Panc1 (cell line): ENCODE results near the gene CDK5RAP2. TPM values are rescaled to one million over a fixed set of nuclear protein-coding genes. Genes with fewer than 3 reads are reported as not detected.

Source experiments
- ATAC-seq: fragments of 200-7000 bp; cut with Tn5 transposase; 2 replicates; pipeline ENCODE4 v1.9.1; 2020; ENCODE audit warnings: mild to moderate bottlenecking, moderate library complexity
- BruUV-seq: library from RNA; stranded (reverse); fragments of 400-500 nt; replicated peaks from 2 replicates; lab custom pipeline; 2021; lab: Mats Ljungman, UMichigan
- CTCF ChIA-PET: fragments of 300-600 bp; sonication (Branson Sonifier 250); formaldehyde crosslinking; loops from one replicate; lab custom pipeline; 2022; ENCODE audit warnings: antibody characterized with exemption; lab: Charles Lee
- POLR2A ChIA-PET: fragments of 300-600 bp; sonication (Branson Sonifier 250); formaldehyde crosslinking; loops from one replicate; lab custom pipeline; 2022; ENCODE audit warnings: antibody characterized with exemption; lab: Charles Lee
- DNase-seq: peaks from one replicate; pipeline ENCODE4 v3.0.0-alpha.2; 2010; ENCODE audit warnings: low read depth, low spot score
- H3K27ac ChIP-seq: 2 replicates; pipeline ENCODE4 v1.5.1; 2011; ENCODE audit warnings: mild to moderate bottlenecking, low read length, inconsistent platforms
- H3K27me3 ChIP-seq: fragments of 200-500 bp; sonication (Bioruptor generic); 2 replicates; pipeline ENCODE4 v1.6.0; 2014; ENCODE audit warnings: low read length, inconsistent platforms; ENCODE audit not compliant: control insufficient read depth, insufficient read depth
- H3K36me3 ChIP-seq: fragments of 200-500 bp; sonication (Bioruptor generic); 2 replicates; pipeline ENCODE4 v1.5.1; 2014; ENCODE audit warnings: inconsistent platforms, mild to moderate bottlenecking, low read length, moderate library complexity; ENCODE audit not compliant: control insufficient read depth, insufficient read depth
- H3K4me1 ChIP-seq: 2 replicates; pipeline ENCODE4 v1.5.1; 2011; ENCODE audit warnings: inconsistent platforms, mild to moderate bottlenecking, low read length, moderate library complexity; ENCODE audit not compliant: control insufficient read depth, insufficient read depth
- H3K4me3 ChIP-seq, 2 experiments: 2 replicates each; pipeline ENCODE4 v1.5.1; 2011 to 2012; ENCODE audit warnings: low read depth in 2 of 2, low read length in 2 of 2, mild to moderate bottlenecking in 2 of 2, inconsistent platforms in 1 of 2, moderate library complexity in 1 of 2
- H3K9me3 ChIP-seq: fragments of 200-500 bp; sonication (Bioruptor generic); 2 replicates; pipeline ENCODE4 v1.5.1; 2014; ENCODE audit warnings: low read depth, mild to moderate bottlenecking, inconsistent platforms, low read length, moderate library complexity; ENCODE audit not compliant: control insufficient read depth, insufficient read depth
- POLR2AphosphoS5 ChIP-seq: IDR thresholded peaks from 2 replicates; pipeline ENCODE4 v1.6.1; 2012; ENCODE audit warnings: mild to moderate bottlenecking, low read depth, low read length, moderate library complexity
- SIN3A ChIP-seq: IDR thresholded peaks from 2 replicates; pipeline ENCODE4 v1.6.1; 2012; ENCODE audit warnings: low read depth, mild to moderate bottlenecking, low read length, moderate library complexity, borderline replicate concordance; ENCODE audit not compliant: insufficient read depth
- TCF7L2 ChIP-seq: IDR thresholded peaks from 2 replicates; pipeline ENCODE4 v1.6.1; 2011; ENCODE audit warnings: mild to moderate bottlenecking, low read depth, low read length, inconsistent platforms
- in situ Hi-C: cut with HindIII; loops from 2 replicates; pipeline ENCODE4 v1.10.0; 2016; ENCODE audit warnings: low sequenced_read_pairs, low pct_unique_long_range_greater_than_20kb
- intact Hi-C: fragments of 100-400 bp; cut with micrococcal nuclease; formaldehyde crosslinking; loops from one replicate; pipeline ENCODE4 v1.10.0; 2022; ENCODE audit not compliant: unreplicated experiment
- total RNA-seq: library from RNA; stranded (reverse); gene quantifications from one replicate; pipeline ENCODE4 v1.2.1, GENCODE V29; 2021; ENCODE audit not compliant: unreplicated experiment
- TF ChIP-seq, protein P1 (sequence below), 2 experiments: IDR thresholded peaks; 2 replicates each; pipeline ENCODE4 v1.6.1; 2011 to 2012; ENCODE audit warnings: low read depth in 2 of 2, control low read depth in 1 of 2, low read length in 1 of 2, mild to moderate bottlenecking in 1 of 2, moderate library complexity in 1 of 2; ENCODE audit not compliant: insufficient read depth in 1 of 2
- TF ChIP-seq, protein P2 (sequence below): fragments of 450-650 bp; IDR thresholded peaks from 2 replicates; pipeline ENCODE4 v1.5.1; 2017; ENCODE audit warnings: mild to moderate bottlenecking

CDK5RAP2 gene
- total RNA-seq, 1 experiment from 2014 or later = 47.7 TPM

DNA sequence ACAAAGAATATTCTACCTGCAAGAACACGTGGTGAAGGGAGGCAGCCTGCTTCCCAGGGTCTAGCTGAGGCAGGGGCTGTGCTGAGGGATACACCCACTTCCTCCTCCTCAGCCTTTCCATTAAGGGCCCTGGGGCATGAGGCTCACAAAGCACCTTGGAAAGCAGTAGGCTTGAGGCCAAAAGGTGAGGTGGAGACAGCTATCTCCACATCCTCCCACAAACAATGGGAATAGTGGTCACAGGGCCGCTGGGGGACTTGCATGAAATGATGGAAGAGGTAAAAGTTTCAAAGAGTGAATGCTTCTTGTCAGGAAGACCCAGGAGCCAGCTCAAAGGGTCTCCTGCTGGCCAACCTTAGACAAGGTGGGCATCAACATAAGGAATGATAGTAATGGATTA, 207.9 kb downstream of the CDK5RAP2 start:
- H3K4me3 ChIP-seq = no peak overlapping the region
- no TSS peak for BruUV-seq
- ChIA-PET POLR2A (no interaction called here), CTCF (no interaction called here)
- H3K9me3 ChIP-seq = no peaks in the 10 kb centered on the region
- no peaks in the 10 kb centered on the region for H3K36me3 ChIP-seq
- in situ Hi-C loops (no loop called here), intact Hi-C loops (no loop called here)
- no peak overlapping the region for H3K27ac ChIP-seq
- no peak for DNase-seq
- H3K27me3 ChIP-seq = no peaks in the 10 kb centered on the region
- no peak for ATAC-seq
- TF ChIP-seq, protein P1, sequence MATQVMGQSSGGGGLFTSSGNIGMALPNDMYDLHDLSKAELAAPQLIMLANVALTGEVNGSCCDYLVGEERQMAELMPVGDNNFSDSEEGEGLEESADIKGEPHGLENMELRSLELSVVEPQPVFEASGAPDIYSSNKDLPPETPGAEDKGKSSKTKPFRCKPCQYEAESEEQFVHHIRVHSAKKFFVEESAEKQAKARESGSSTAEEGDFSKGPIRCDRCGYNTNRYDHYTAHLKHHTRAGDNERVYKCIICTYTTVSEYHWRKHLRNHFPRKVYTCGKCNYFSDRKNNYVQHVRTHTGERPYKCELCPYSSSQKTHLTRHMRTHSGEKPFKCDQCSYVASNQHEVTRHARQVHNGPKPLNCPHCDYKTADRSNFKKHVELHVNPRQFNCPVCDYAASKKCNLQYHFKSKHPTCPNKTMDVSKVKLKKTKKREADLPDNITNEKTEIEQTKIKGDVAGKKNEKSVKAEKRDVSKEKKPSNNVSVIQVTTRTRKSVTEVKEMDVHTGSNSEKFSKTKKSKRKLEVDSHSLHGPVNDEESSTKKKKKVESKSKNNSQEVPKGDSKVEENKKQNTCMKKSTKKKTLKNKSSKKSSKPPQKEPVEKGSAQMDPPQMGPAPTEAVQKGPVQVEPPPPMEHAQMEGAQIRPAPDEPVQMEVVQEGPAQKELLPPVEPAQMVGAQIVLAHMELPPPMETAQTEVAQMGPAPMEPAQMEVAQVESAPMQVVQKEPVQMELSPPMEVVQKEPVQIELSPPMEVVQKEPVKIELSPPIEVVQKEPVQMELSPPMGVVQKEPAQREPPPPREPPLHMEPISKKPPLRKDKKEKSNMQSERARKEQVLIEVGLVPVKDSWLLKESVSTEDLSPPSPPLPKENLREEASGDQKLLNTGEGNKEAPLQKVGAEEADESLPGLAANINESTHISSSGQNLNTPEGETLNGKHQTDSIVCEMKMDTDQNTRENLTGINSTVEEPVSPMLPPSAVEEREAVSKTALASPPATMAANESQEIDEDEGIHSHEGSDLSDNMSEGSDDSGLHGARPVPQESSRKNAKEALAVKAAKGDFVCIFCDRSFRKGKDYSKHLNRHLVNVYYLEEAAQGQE (IDR thresholded peaks at IDR 0.05; ENCODE audit: insufficient read depth in 1 of 2, low read depth in 2 of 2, low read length in 1 of 2) = no peak
- TF ChIP-seq, protein P2, sequence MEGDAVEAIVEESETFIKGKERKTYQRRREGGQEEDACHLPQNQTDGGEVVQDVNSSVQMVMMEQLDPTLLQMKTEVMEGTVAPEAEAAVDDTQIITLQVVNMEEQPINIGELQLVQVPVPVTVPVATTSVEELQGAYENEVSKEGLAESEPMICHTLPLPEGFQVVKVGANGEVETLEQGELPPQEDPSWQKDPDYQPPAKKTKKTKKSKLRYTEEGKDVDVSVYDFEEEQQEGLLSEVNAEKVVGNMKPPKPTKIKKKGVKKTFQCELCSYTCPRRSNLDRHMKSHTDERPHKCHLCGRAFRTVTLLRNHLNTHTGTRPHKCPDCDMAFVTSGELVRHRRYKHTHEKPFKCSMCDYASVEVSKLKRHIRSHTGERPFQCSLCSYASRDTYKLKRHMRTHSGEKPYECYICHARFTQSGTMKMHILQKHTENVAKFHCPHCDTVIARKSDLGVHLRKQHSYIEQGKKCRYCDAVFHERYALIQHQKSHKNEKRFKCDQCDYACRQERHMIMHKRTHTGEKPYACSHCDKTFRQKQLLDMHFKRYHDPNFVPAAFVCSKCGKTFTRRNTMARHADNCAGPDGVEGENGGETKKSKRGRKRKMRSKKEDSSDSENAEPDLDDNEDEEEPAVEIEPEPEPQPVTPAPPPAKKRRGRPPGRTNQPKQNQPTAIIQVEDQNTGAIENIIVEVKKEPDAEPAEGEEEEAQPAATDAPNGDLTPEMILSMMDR = no peak
- TF ChIP-seq TCF7L2 = no peak
- no peak for TF ChIP-seq POLR2AphosphoS5
- no peak for TF ChIP-seq SIN3A
- H3K4me1 ChIP-seq = no peaks in the 10 kb centered on the region; the same call in 1 of the 2 replicates

GRCh38 chr9:120369608-120370220, 210.3 kb downstream of the CDK5RAP2 start:
- in situ Hi-C loops = no loop called here
- no peaks in the 10 kb centered on the region for H3K27me3 ChIP-seq
- H3K4me1 ChIP-seq = peaks cover 4% of the 10 kb centered on the region; the same call in 1 of the 2 replicates
- no peaks in the 10 kb centered on the region for H3K9me3 ChIP-seq
- ATAC-seq (no peak), DNase-seq (no peak)
- ChIA-PET POLR2A (no interaction called here), CTCF (no interaction called here)
- H3K4me3 ChIP-seq = no peak overlapping the region
- TF ChIP-seq, protein P1 (IDR thresholded peaks at IDR 0.05; ENCODE audit: insufficient read depth in 1 of 2, low read depth in 2 of 2, low read length in 1 of 2) = no peak
- TF ChIP-seq, protein P2 = no peak
- TF ChIP-seq POLR2AphosphoS5 = no peak
- no peak for TF ChIP-seq TCF7L2
- TF ChIP-seq SIN3A = no peak
- BruUV-seq = no TSS peak
- intact Hi-C loops = no loop called here
- H3K36me3 ChIP-seq = no peaks in the 10 kb centered on the region
- H3K27ac ChIP-seq = no peak overlapping the region
